K562 (cell line): Measurements from ENCODE around the gene HNRNPH3. TPM values are rescaled to one million over a fixed set of nuclear protein-coding genes. Genes with fewer than 3 reads are reported as not detected.

ENCODE experiments used
- BHLHE40 ChIP-seq: IDR thresholded peaks from 2 replicates; pipeline ENCODE4 v1.6.1; 2011; ENCODE audit warnings: low read length, improper control_type of control experiment
- C11orf30 ChIP-seq: fragments of 450-650 bp; IDR thresholded peaks from 2 replicates; pipeline ENCODE4 v1.6.1; 2016; ENCODE audit warnings: low read depth, mild to moderate bottlenecking
- CBFB ChIP-seq: sonication (generic); formaldehyde crosslinking; IDR thresholded peaks from 2 replicates; pipeline ENCODE4 v1.4.0; 2020; ENCODE audit warnings: mild to moderate bottlenecking, missing genetic modification reagents
- DEAF1 ChIP-seq: fragments of 450-650 bp; formaldehyde crosslinking; IDR thresholded peaks from 2 replicates; pipeline ENCODE4 v1.4.0; 2020; ENCODE audit warnings: mild to moderate bottlenecking, moderate library complexity
- SIX5 ChIP-seq, 2 experiments: IDR thresholded peaks; 2 replicates each; pipeline ENCODE4 v1.6.1; 2011; ENCODE audit warnings: low read length in 2 of 2, borderline replicate concordance in 1 of 2, low read depth in 1 of 2, mild to moderate bottlenecking in 1 of 2, moderate library complexity in 1 of 2; ENCODE audit not compliant: insufficient read depth in 1 of 2
- ZBTB49 ChIP-seq: sonication (generic); formaldehyde crosslinking; IDR thresholded peaks from 2 replicates; pipeline ENCODE4 v1.8.0; 2022; ENCODE audit warnings: missing genetic modification reagents, mild to moderate bottlenecking, borderline replicate concordance
- ZNF165 ChIP-seq: fragments of 250-450 bp; sonication (Bioruptor Pico); IDR thresholded peaks from 2 replicates; pipeline ENCODE4 v1.4.0; 2020; ENCODE audit warnings: borderline replicate concordance
- ZNF740 ChIP-seq, 3 experiments: fragments of 200-800 bp in 1 of 3; sonication (Bioruptor generic) in 1 of 3; sonication (generic) in 1 of 3; formaldehyde crosslinking in 1 of 3; IDR thresholded peaks; 2 replicates each; pipeline versions ENCODE4 v1.6.1 to v1.8.0; 2016 to 2022; ENCODE audit warnings: mild to moderate bottlenecking in 2 of 3, missing compliant biosample characterization in 2 of 3, missing genetic modification characterization in 2 of 3, missing genetic modification reagents in 1 of 3
- polyA plus RNA-seq, 8 experiments: library from polyadenylated mRNA; depleted of rRNA in 4 of 8; stranded (reverse) in 5 of 8; unstranded in 3 of 8; fragments of >200 nt; fragmentation: Nextera tagmentation in 2 of 8; fragmentation: Illumina TruSeq in 1 of 8; extraction: Ambion mirVana in 2 of 8; extraction: Trizol in 1 of 8; gene quantifications; 2 replicates each; pipeline versions ENCODE4 v1.2.1 to v1.2.3, GENCODE V29; 2011 to 2014; ENCODE audit warnings: inconsistent platforms in 1 of 8, missing spikeins in 1 of 8
- total RNA-seq, 7 experiments: library from RNA; depleted of rRNA in 6 of 7; stranded (reverse); fragments of >200 nt in 6 of 7; fragmentation: Illumina TruSeq in 2 of 7; extraction: Trizol in 2 of 7; gene quantifications; 2 replicates each; pipeline versions ENCODE4 v1.2.1 to v1.2.3, GENCODE V29; 2011 to 2021; ENCODE audit warnings: low replicate concordance in 1 of 7
- TF ChIP-seq, protein P1 (sequence below), 2 experiments: fragments of 450-650 bp; conservative IDR thresholded peaks; 2 replicates each; pipeline ENCODE4 v1.6.1; 2017; ENCODE audit warnings: mild to moderate bottlenecking in 2 of 2, moderate library complexity in 2 of 2

Gene HNRNPH3
- total and polyA plus RNA-seq, 9 of the 15 experiments (the other 6 are each of a cell fraction or from before 2014, with no cell fraction given) = 52.8 to 562 (median 152) TPM

- TF ChIP-seq BHLHE40 (0 out of 2 replicates have a peak, but pooled peaks have one; percentile 17), C11orf30 (peak; percentile 40; the same call in 1 of the 2 replicates), CBFB (CRISPR knock-in tag) (no peak), DEAF1 (CRISPR knock-in tag) (0 out of 2 replicates have a peak, but pooled peaks have one; percentile 11), ZNF165 (CRISPR knock-in tag) (no peak), ZBTB49 (CRISPR knock-in tag) (no peak), SIX5 (IDR thresholded peaks at IDR 0.05; ENCODE audit: borderline replicate concordance in 1 of 2, insufficient read depth in 1 of 2, low read depth in 1 of 2, low read length in 2 of 2) (no peak), ZNF740 (CRISPR knock-in tag; IDR thresholded peaks at IDR 0.05) (no peak), ZNF740 (tag; IDR thresholded peaks at IDR 0.05) (0 out of 4 replicates have a peak, but pooled peaks of 1 of the 2 experiments have one; percentile 37)
- TF ChIP-seq, protein P1, sequence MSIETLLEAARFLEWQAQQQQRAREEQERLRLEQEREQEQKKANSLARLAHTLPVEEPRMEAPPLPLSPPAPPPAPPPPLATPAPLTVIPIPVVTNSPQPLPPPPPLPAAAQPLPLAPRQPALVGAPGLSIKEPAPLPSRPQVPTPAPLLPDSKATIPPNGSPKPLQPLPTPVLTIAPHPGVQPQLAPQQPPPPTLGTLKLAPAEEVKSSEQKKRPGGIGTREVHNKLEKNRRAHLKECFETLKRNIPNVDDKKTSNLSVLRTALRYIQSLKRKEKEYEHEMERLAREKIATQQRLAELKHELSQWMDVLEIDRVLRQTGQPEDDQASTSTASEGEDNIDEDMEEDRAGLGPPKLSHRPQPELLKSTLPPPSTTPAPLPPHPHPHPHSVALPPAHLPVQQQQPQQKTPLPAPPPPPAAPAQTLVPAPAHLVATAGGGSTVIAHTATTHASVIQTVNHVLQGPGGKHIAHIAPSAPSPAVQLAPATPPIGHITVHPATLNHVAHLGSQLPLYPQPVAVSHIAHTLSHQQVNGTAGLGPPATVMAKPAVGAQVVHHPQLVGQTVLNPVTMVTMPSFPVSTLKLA (conservative IDR thresholded peaks at IDR 0.05) = peak; percentile 82 to 83
Observed at GRCh38 chr10:68333440-68334431, 1.9 kb downstream of the HNRNPH3 start (continued).
